ENCODE data around the gene NKD1.
A peak's percentile ranks its signal among the peaks of the same experiment; 100 is the strongest.

Gene NKD1

GRCh38 chr16:50559342-50559741 is 11.1 kb downstream of the NKD1 start:
- Histone ChIP-seq H3K36me3 (ENCODE audit: control insufficient read depth in 1 of 2, insufficient read depth in 2 of 2, low read depth in 1 of 2, low read length in 2 of 2) (no peaks in the 10 kb centered on the region), H2BK12ac (ENCODE audit: low read length in 2 of 2) (no peak overlapping the region), H2BK120ac (ENCODE audit: low read depth, low read length) (no peak overlapping the region), H3K79me1 (replicated peaks; ENCODE audit: low read length, poor library complexity, severe bottlenecking) (no peaks in the 10 kb centered on the region), H2AK5ac (ENCODE audit: low read length, severe bottlenecking) (no peak overlapping the region), H3K4me1 (ENCODE audit: control insufficient read depth, insufficient read depth, low read depth, low read length) (peaks cover 2% of the 10 kb centered on the region), H4K8ac (ENCODE audit: low read length) (no peak overlapping the region), H2BK5ac (ENCODE audit: low read depth, low read length, poor library complexity, severe bottlenecking) (no peak overlapping the region), H3K4ac (ENCODE audit: low read depth in 1 of 2, low read length in 2 of 2) (no peak overlapping the region), H3K27me3 (ENCODE audit: control insufficient read depth in 1 of 2, insufficient read depth in 1 of 2, low read length in 2 of 2) (peaks cover 0 to 16% of the 10 kb centered on the region in 2 experiments), H3K27ac (ENCODE audit: low read length, poor library complexity, severe bottlenecking) (no peak overlapping the region), H3K18ac (ENCODE audit: low read depth in 1 of 2, low read length in 2 of 2) (no peak overlapping the region), H3K23ac (ENCODE audit: low read length in 2 of 2) (no peak overlapping the region), H3K9me3 (ENCODE audit: control insufficient read depth, low read length) (peaks cover 7% of the 10 kb centered on the region), H3K14ac (ENCODE audit: low read length in 2 of 2) (no peak overlapping the region), H3K4me3 (ENCODE audit: insufficient read depth in 1 of 2, low read depth in 1 of 2, low read length in 2 of 2) (no peak overlapping the region), H2AFZ (ENCODE audit: low read depth, low read length) (no peak overlapping the region), H3K4me2 (ENCODE audit: low read length, poor library complexity, severe bottlenecking) (no peak overlapping the region), H3K9ac (ENCODE audit: low read length) (no peak overlapping the region), H4K91ac (ENCODE audit: low read length) (no peak overlapping the region), H2BK15ac (ENCODE audit: low read depth, poor library complexity, severe bottlenecking) (no peak overlapping the region)
- DNase-seq: no peak
- 87% methylated on average over 6 of the region's 6 CpGs for WGBS

GRCh38 chr16:50559804-50560514 is 11.8 kb downstream of the NKD1 start:
- Histone ChIP-seq H3K27ac (ENCODE audit: low read length, poor library complexity, severe bottlenecking) (no peak overlapping the region), H3K36me3 (ENCODE audit: control insufficient read depth in 1 of 2, insufficient read depth in 2 of 2, low read depth in 1 of 2, low read length in 2 of 2) (no peaks in the 10 kb centered on the region), H2BK15ac (ENCODE audit: low read depth, poor library complexity, severe bottlenecking) (no peak overlapping the region), H2AFZ (ENCODE audit: low read depth, low read length) (no peak overlapping the region), H3K27me3 (ENCODE audit: control insufficient read depth in 1 of 2, insufficient read depth in 1 of 2, low read length in 2 of 2) (peaks cover 0 to 12% of the 10 kb centered on the region in 2 experiments), H2BK12ac (ENCODE audit: low read length in 2 of 2) (no peak overlapping the region), H3K14ac (ENCODE audit: low read length in 2 of 2) (no peak overlapping the region), H2BK120ac (ENCODE audit: low read depth, low read length) (no peak overlapping the region), H3K4me3 (ENCODE audit: insufficient read depth in 1 of 2, low read depth in 1 of 2, low read length in 2 of 2) (no peak overlapping the region), H3K9me3 (ENCODE audit: control insufficient read depth, low read length) (peaks cover 7% of the 10 kb centered on the region), H3K18ac (ENCODE audit: low read depth in 1 of 2, low read length in 2 of 2) (no peak overlapping the region), H3K23ac (ENCODE audit: low read length in 2 of 2) (no peak overlapping the region), H3K4ac (ENCODE audit: low read depth in 1 of 2, low read length in 2 of 2) (no peak overlapping the region), H3K4me2 (ENCODE audit: low read length, poor library complexity, severe bottlenecking) (no peak overlapping the region), H2AK5ac (ENCODE audit: low read length, severe bottlenecking) (no peak overlapping the region), H4K91ac (ENCODE audit: low read length) (no peak overlapping the region), H3K9ac (ENCODE audit: low read length) (no peak overlapping the region), H3K4me1 (ENCODE audit: control insufficient read depth, insufficient read depth, low read depth, low read length) (peaks cover 2% of the 10 kb centered on the region), H2BK5ac (ENCODE audit: low read depth, low read length, poor library complexity, severe bottlenecking) (no peak overlapping the region), H4K8ac (ENCODE audit: low read length) (no peak overlapping the region), H3K79me1 (replicated peaks; ENCODE audit: low read length, poor library complexity, severe bottlenecking) (no peaks in the 10 kb centered on the region)
- WGBS: 91% methylated on average over 13 of the region's 13 CpGs
- DNase-seq: no peak

GRCh38 chr16:50560903-50561863 is 13.0 kb downstream of the NKD1 start:
- no peak overlapping the region for H3K14ac ChIP-seq (ENCODE audit: low read length in 2 of 2)
- peaks cover 3 to 14% of the 10 kb centered on the region in 2 experiments for H3K27me3 ChIP-seq (ENCODE audit: control insufficient read depth in 1 of 2, insufficient read depth in 1 of 2, low read length in 2 of 2)
- no peak overlapping the region for H2BK15ac ChIP-seq (ENCODE audit: low read depth, poor library complexity, severe bottlenecking)
- H3K36me3 ChIP-seq (ENCODE audit: control insufficient read depth in 1 of 2, insufficient read depth in 2 of 2, low read depth in 1 of 2, low read length in 2 of 2): no peaks in the 10 kb centered on the region
- no peak overlapping the region for H4K8ac ChIP-seq (ENCODE audit: low read length)
- H2BK120ac ChIP-seq (ENCODE audit: low read depth, low read length): no peak overlapping the region
- H3K18ac ChIP-seq (ENCODE audit: low read depth in 1 of 2, low read length in 2 of 2): no peak overlapping the region
- H3K4me1 ChIP-seq (ENCODE audit: control insufficient read depth, insufficient read depth, low read depth, low read length): peaks cover 2% of the 10 kb centered on the region
- no peak overlapping the region for H3K4ac ChIP-seq (ENCODE audit: low read depth in 1 of 2, low read length in 2 of 2)
- no peak overlapping the region for H2BK5ac ChIP-seq (ENCODE audit: low read depth, low read length, poor library complexity, severe bottlenecking)
- H3K9ac ChIP-seq (ENCODE audit: low read length): no peak overlapping the region
- H3K27ac ChIP-seq (ENCODE audit: low read length, poor library complexity, severe bottlenecking): no peak overlapping the region
- no peak overlapping the region for H2BK12ac ChIP-seq (ENCODE audit: low read length in 2 of 2)
- H3K4me2 ChIP-seq (ENCODE audit: low read length, poor library complexity, severe bottlenecking): no peak overlapping the region
- H3K4me3 ChIP-seq (ENCODE audit: insufficient read depth in 1 of 2, low read depth in 1 of 2, low read length in 2 of 2): no peak overlapping the region
- no peaks in the 10 kb centered on the region for H3K79me1 ChIP-seq (replicated peaks; ENCODE audit: low read length, poor library complexity, severe bottlenecking)
- no peak overlapping the region for H4K91ac ChIP-seq (ENCODE audit: low read length)
- H3K9me3 ChIP-seq (ENCODE audit: control insufficient read depth, low read length): peaks cover 7% of the 10 kb centered on the region
- DNase-seq: no peak
- WGBS: 67% methylated on average over 4 of the region's 4 CpGs
- H3K23ac ChIP-seq (ENCODE audit: low read length in 2 of 2): peak overlapping the region in 1 of 2 experiments; percentile 44
- H2AK5ac ChIP-seq (ENCODE audit: low read length, severe bottlenecking): no peak overlapping the region
- H2AFZ ChIP-seq (ENCODE audit: low read depth, low read length): no peak overlapping the region

- H2BK5ac ChIP-seq (ENCODE audit: low read depth, low read length, poor library complexity, severe bottlenecking): no peak overlapping the region
- peak overlapping the region; percentile 18 for H4K91ac ChIP-seq (ENCODE audit: low read length)
- DNase-seq: no peak
- no peak overlapping the region for H3K27ac ChIP-seq (ENCODE audit: low read length, poor library complexity, severe bottlenecking)
- no peak overlapping the region for H3K23ac ChIP-seq (ENCODE audit: low read length in 2 of 2)
- no peak overlapping the region for H2BK120ac ChIP-seq (ENCODE audit: low read depth, low read length)
- H4K8ac ChIP-seq (ENCODE audit: low read length): no peak overlapping the region
- H3K27me3 ChIP-seq (ENCODE audit: control insufficient read depth in 1 of 2, insufficient read depth in 1 of 2, low read length in 2 of 2): peaks cover 8 to 20% of the 10 kb centered on the region in 2 experiments
- no peak overlapping the region for H3K9ac ChIP-seq (ENCODE audit: low read length)
- H2BK15ac ChIP-seq (ENCODE audit: low read depth, poor library complexity, severe bottlenecking): no peak overlapping the region
- peaks cover 2% of the 10 kb centered on the region for H3K4me1 ChIP-seq (ENCODE audit: control insufficient read depth, insufficient read depth, low read depth, low read length)
- no peak overlapping the region for H3K14ac ChIP-seq (ENCODE audit: low read length in 2 of 2)
- no peak overlapping the region for H3K4ac ChIP-seq (ENCODE audit: low read depth in 1 of 2, low read length in 2 of 2)
- no peaks in the 10 kb centered on the region for H3K79me1 ChIP-seq (replicated peaks; ENCODE audit: low read length, poor library complexity, severe bottlenecking)
- no peak overlapping the region for H2AFZ ChIP-seq (ENCODE audit: low read depth, low read length)
- H3K9me3 ChIP-seq (ENCODE audit: control insufficient read depth, low read length): peaks cover 7% of the 10 kb centered on the region
- 89% methylated on average over 1 of the region's 7 CpGs for WGBS
- H3K36me3 ChIP-seq (ENCODE audit: control insufficient read depth in 1 of 2, insufficient read depth in 2 of 2, low read depth in 1 of 2, low read length in 2 of 2): no peaks in the 10 kb centered on the region
- H3K4me2 ChIP-seq (ENCODE audit: low read length, poor library complexity, severe bottlenecking): no peak overlapping the region
- H2BK12ac ChIP-seq (ENCODE audit: low read length in 2 of 2): no peak overlapping the region
- H2AK5ac ChIP-seq (ENCODE audit: low read length, severe bottlenecking): no peak overlapping the region
- H3K4me3 ChIP-seq (ENCODE audit: insufficient read depth in 1 of 2, low read depth in 1 of 2, low read length in 2 of 2): no peak overlapping the region
- H3K18ac ChIP-seq (ENCODE audit: low read depth in 1 of 2, low read length in 2 of 2): no peak overlapping the region
Observed at GRCh38 chr16:50562657-50563056, 14.5 kb downstream of the NKD1 start.

All from mesenchymal stem cell (in vitro differentiated cells and primary cell).